Measurements from ENCODE around the gene MT1M. TPM values are rescaled to one million over a fixed set of nuclear protein-coding genes. Genes with fewer than 3 reads are reported as not detected.

Gene MT1M
- total RNA-seq, 1 donor, result 10.3 TPM

DNA sequence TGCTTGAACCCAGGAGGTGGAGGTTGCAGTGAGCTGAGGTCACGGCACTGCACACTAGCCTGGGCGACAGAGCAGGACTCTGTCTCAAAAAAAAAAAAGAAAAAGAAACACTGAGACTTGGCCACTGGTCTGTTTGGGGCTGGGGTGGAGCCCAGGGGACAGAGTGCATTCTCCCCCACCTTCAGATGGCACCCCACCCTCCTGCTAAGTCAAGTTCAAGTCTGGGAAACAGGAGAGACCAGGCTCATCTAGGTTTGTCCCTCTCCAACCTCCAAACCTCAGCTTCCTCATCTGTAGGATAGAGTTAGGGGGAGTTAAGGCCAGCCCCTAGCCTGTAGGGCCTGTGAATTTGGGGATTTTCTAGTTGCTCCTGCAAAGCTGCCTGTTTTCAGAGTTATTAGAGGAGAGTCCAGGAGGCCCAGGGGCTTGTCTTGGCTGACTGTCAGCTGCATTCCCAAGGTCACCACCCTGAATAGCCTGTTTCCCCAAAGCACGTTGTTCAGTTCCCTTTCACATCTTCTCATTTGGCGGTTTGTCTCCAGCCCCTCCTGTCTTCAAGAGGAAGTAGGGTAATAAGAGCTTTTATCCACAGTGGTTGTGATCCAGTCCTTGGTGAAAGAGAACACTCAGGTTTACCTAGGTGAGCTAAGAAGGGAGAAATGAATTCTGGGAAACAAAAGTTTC is 40.9 kb upstream of the MT1M start:
- no peak for DNase-seq (ENCODE audit: low read depth)
- TF ChIP-seq CTCF (IDR thresholded peaks at IDR 0.05; ENCODE audit: insufficient read depth, low read length), result no peak
- no peak overlapping the region for H3K4me3 ChIP-seq (ENCODE audit: low read depth, low read length)

- H3K4me3 ChIP-seq (ENCODE audit: low read depth, low read length), result no peak overlapping the region
- no peak for DNase-seq (ENCODE audit: low read depth)
- TF ChIP-seq CTCF (IDR thresholded peaks at IDR 0.05; ENCODE audit: insufficient read depth, low read length), result no peak
Measured at GRCh38 chr16:56593573-56594291, 38.7 kb upstream of the MT1M start.

DNA sequence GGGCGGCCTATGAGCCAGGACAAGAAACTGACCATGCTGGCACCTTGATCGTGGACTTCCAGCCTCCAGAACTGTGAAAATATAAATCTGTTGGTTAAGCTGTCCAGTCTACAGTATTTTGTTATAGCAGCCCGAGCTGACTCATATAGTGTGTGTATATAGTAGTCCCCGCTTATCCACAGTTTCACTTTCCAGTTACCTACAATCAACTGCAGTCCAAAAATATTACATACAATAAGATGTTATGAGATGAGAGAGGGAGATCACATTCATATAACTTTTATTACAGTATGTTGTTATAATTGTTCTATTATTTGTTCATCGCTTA is 38.2 kb upstream of the MT1M start:
- H3K4me3 ChIP-seq (ENCODE audit: low read depth, low read length), result no peak overlapping the region
- no peak for DNase-seq (ENCODE audit: low read depth)
- TF ChIP-seq CTCF (IDR thresholded peaks at IDR 0.05; ENCODE audit: insufficient read depth, low read length), result no peak

DNA sequence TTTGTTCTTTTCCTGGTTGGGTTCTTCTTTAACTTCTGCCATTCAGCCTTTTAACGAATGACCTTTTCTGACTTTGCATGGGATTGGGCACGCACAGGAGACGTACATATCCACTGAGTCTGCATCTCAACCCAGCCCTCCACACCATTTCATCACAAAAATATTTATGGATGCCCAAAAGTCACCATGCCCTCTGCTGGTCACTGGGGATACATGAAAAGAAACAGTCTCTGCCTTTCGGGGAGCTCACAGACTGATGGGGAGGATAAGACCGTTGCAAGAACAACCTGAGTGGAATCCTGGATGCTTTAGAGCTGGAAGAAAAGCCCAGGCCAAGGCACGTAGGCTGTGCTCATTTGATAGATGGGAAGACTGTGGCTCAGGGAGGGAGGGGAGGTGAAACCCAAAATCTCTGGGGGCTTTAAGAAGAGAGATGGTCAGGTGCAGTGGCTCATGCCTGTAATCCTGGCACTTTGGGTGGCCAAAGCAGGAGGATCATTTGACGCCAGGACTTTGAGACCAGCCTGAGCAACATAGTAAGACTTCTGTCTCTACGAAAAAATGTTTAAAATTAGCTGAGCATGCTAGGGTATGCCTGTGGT is 32.0 kb upstream of the MT1M start:
- TF ChIP-seq CTCF (IDR thresholded peaks at IDR 0.05; ENCODE audit: insufficient read depth, low read length), result peak; percentile 74
- H3K4me3 ChIP-seq (ENCODE audit: low read depth, low read length), result no peak overlapping the region
- peak; percentile 69 for DNase-seq (ENCODE audit: low read depth)

DNA sequence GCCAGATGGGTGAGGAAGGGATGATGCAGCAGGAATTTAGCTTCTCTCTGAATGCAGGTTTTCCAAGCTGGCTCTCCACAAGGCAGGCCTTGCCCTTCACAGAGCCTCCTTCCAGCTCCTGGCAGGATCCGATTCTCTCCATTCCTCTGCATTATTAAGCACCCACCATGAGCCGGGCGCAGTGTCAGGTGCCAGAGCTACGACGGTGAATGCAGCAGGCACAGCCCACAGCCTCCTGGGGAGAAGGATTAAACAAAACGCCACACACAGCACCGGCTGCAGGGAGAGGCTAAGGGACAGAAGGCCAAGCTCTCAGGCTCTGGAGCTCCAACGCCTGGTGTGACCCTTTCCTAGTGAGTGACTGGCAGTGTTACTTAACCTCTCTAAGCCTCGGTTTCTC is 31.1 kb upstream of the MT1M start:
- DNase-seq (ENCODE audit: low read depth), result no peak
- no peak for TF ChIP-seq CTCF (IDR thresholded peaks at IDR 0.05; ENCODE audit: insufficient read depth, low read length)
- no peak overlapping the region for H3K4me3 ChIP-seq (ENCODE audit: low read depth, low read length)

- peak; percentile 43 for TF ChIP-seq CTCF (IDR thresholded peaks at IDR 0.05; ENCODE audit: insufficient read depth, low read length)
- DNase-seq (ENCODE audit: low read depth), result peak; percentile 27
- no peak overlapping the region for H3K4me3 ChIP-seq (ENCODE audit: low read depth, low read length)
Measured at GRCh38 chr16:56603589-56603988, 28.9 kb upstream of the MT1M start.

All from fibroblast of the aortic adventitia (primary cell).